ENCODE measurements around the gene KCTD14.
"Not testable (repeated sequence)": the region's sequence is repeated elsewhere in the genome, so short reads cannot be mapped to it uniquely, and the experiment has no call there.

Gene KCTD14

GRCh38 chr11:78060533-78060932, 37.5 kb upstream of the KCTD14 start:
- Histone ChIP-seq H2BK15ac (ENCODE audit: low read length) (no peak overlapping the region), H3K27me3 (ENCODE audit: control insufficient read depth in 3 of 3, insufficient read depth in 3 of 3, low read depth in 1 of 3, low read length in 3 of 3) (no peaks in the 10 kb centered on the region), H3K4me3 (ENCODE audit: low read length in 2 of 2) (no peak overlapping the region), H4K8ac (ENCODE audit: low read depth, low read length) (no peak overlapping the region), H3K36me3 (replicated peaks in 1 of 2; ENCODE audit: control insufficient read depth in 2 of 2, insufficient read depth in 2 of 2, low read length in 2 of 2) (no peaks in the 10 kb centered on the region), H2AFZ (ENCODE audit: low read length) (no peak overlapping the region), H3K23ac (ENCODE audit: low read depth, low read length, poor library complexity) (no peak overlapping the region), H3K9me3 (replicated peaks in 1 of 2; ENCODE audit: control insufficient read depth in 2 of 2, insufficient read depth in 1 of 2, low read depth in 1 of 2, low read length in 2 of 2) (no peaks in the 10 kb centered on the region), H4K91ac (ENCODE audit: low read depth, low read length, poor library complexity) (no peak overlapping the region), H3K18ac (ENCODE audit: low read length) (no peak overlapping the region), H3K9ac (ENCODE audit: low read depth, low read length, poor library complexity) (no peak overlapping the region), H3K14ac (ENCODE audit: low read length) (no peak overlapping the region), H2BK120ac (ENCODE audit: low read depth, low read length) (no peak overlapping the region), H2BK5ac (ENCODE audit: low read length) (no peak overlapping the region), H3K4ac (ENCODE audit: low read length) (no peak overlapping the region), H2BK12ac (ENCODE audit: low read length) (no peak overlapping the region), H3K4me1 (ENCODE audit: control insufficient read depth in 2 of 2, insufficient read depth in 1 of 2, low read depth in 1 of 2, low read length in 2 of 2) (no peaks in the 10 kb centered on the region), H3K27ac (replicated peaks; ENCODE audit: low read length) (no peak overlapping the region), H2AK5ac (ENCODE audit: low read depth, low read length) (no peak overlapping the region), H3K79me1 (ENCODE audit: low read depth, low read length) (no peaks in the 10 kb centered on the region), H3K4me2 (ENCODE audit: insufficient read depth, low read length, poor library complexity, severe bottlenecking) (no peak overlapping the region)
- no peak for DNase-seq (ENCODE audit: low spot score)
- no CpG with 5 or more reads among the region's 8 CpGs for WGBS, 2 donors (ENCODE audit: extremely low coverage in 2 of 2, insufficient read length in 2 of 2, insufficient replicate concordance in 1 of 2)

- H3K14ac ChIP-seq (ENCODE audit: low read length); DNase-seq (ENCODE audit: low spot score); H2BK12ac ChIP-seq (ENCODE audit: low read length); H3K9me3 ChIP-seq (replicated peaks in 1 of 2; ENCODE audit: control insufficient read depth in 2 of 2, insufficient read depth in 1 of 2, low read depth in 1 of 2, low read length in 2 of 2); H3K18ac ChIP-seq (ENCODE audit: low read length); H3K4me3 ChIP-seq (ENCODE audit: low read length in 2 of 2); H3K27ac ChIP-seq (replicated peaks; ENCODE audit: low read length); H2BK120ac ChIP-seq (ENCODE audit: low read depth, low read length); H3K27me3 ChIP-seq (ENCODE audit: control insufficient read depth in 3 of 3, insufficient read depth in 3 of 3, low read depth in 1 of 3, low read length in 3 of 3); H2BK15ac ChIP-seq (ENCODE audit: low read length); H3K23ac ChIP-seq (ENCODE audit: low read depth, low read length, poor library complexity); H3K79me1 ChIP-seq (ENCODE audit: low read depth, low read length); H3K36me3 ChIP-seq (replicated peaks in 1 of 2; ENCODE audit: control insufficient read depth in 2 of 2, insufficient read depth in 2 of 2, low read length in 2 of 2); H2AFZ ChIP-seq (ENCODE audit: low read length); H2BK5ac ChIP-seq (ENCODE audit: low read length); H4K8ac ChIP-seq (ENCODE audit: low read depth, low read length); H3K4me1 ChIP-seq (ENCODE audit: control insufficient read depth in 2 of 2, insufficient read depth in 1 of 2, low read depth in 1 of 2, low read length in 2 of 2); H3K4me2 ChIP-seq (ENCODE audit: insufficient read depth, low read length, poor library complexity, severe bottlenecking); H4K91ac ChIP-seq (ENCODE audit: low read depth, low read length, poor library complexity); H3K4ac ChIP-seq (ENCODE audit: low read length); H2AK5ac ChIP-seq (ENCODE audit: low read depth, low read length); H3K9ac ChIP-seq (ENCODE audit: low read depth, low read length, poor library complexity): not testable (repeated sequence)
- no CpG with 5 or more reads among the region's 9 CpGs for WGBS, 2 donors (ENCODE audit: extremely low coverage in 2 of 2, insufficient read length in 2 of 2, insufficient replicate concordance in 1 of 2)
Observed at GRCh38 chr11:78059749-78060328, 36.8 kb upstream of the KCTD14 start.

DNA sequence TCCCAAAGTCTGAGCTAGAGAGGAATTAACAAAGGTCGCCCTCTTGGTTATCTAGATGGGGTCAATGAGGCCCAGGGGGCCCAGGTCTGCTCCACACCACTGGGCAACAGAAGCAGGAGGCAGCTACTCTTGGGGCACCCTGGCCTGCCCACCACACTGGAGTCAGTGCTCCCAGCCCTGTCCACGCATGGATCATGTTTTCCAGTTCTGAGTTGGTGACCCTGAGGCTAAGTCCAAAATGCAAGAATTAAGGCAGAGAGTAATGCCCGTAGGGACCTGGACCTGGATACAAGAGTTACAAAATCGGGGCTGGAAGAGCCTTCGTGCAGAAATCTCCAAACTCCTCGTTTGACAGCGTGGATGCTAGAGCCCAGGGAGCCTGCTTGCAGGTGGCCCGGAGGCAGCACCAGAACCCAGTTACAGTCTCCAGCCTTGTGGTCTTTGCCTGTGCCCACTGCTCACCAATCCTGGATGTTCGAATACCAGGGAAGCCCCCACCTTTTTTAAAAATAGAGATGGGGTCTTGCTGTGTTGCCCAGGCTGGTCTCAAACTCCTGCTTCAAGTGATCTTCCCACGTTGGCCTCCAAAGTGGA, 34.5 kb upstream of the KCTD14 start:
- H3K4ac ChIP-seq (ENCODE audit: low read length), result no peak overlapping the region
- H3K23ac ChIP-seq (ENCODE audit: low read depth, low read length, poor library complexity), result no peak overlapping the region
- H2BK120ac ChIP-seq (ENCODE audit: low read depth, low read length), result no peak overlapping the region
- peak overlapping the region in 1 of 2 donors; percentile 60 for H3K4me3 ChIP-seq (ENCODE audit: low read length in 2 of 2)
- H3K4me1 ChIP-seq (ENCODE audit: control insufficient read depth in 2 of 2, insufficient read depth in 1 of 2, low read depth in 1 of 2, low read length in 2 of 2), result no peaks in the 10 kb centered on the region
- no peak overlapping the region for H2BK5ac ChIP-seq (ENCODE audit: low read length)
- no CpG with 5 or more reads among the region's 10 CpGs for WGBS, 2 donors (ENCODE audit: extremely low coverage in 2 of 2, insufficient read length in 2 of 2, insufficient replicate concordance in 1 of 2)
- no peak overlapping the region for H3K4me2 ChIP-seq (ENCODE audit: insufficient read depth, low read length, poor library complexity, severe bottlenecking)
- H3K18ac ChIP-seq (ENCODE audit: low read length), result no peak overlapping the region
- DNase-seq (ENCODE audit: low spot score), result no peak
- H3K9ac ChIP-seq (ENCODE audit: low read depth, low read length, poor library complexity), result peak overlapping the region; percentile 50
- no peak overlapping the region for H2BK12ac ChIP-seq (ENCODE audit: low read length)
- no peaks in the 10 kb centered on the region for H3K27me3 ChIP-seq (ENCODE audit: control insufficient read depth in 3 of 3, insufficient read depth in 3 of 3, low read depth in 1 of 3, low read length in 3 of 3)
- H2BK15ac ChIP-seq (ENCODE audit: low read length), result no peak overlapping the region
- no peak overlapping the region for H2AFZ ChIP-seq (ENCODE audit: low read length)
- no peak overlapping the region for H3K14ac ChIP-seq (ENCODE audit: low read length)
- H2AK5ac ChIP-seq (ENCODE audit: low read depth, low read length), result no peak overlapping the region
- H4K8ac ChIP-seq (ENCODE audit: low read depth, low read length), result no peak overlapping the region
- no peak overlapping the region for H3K27ac ChIP-seq (replicated peaks; ENCODE audit: low read length)
- no peak overlapping the region for H4K91ac ChIP-seq (ENCODE audit: low read depth, low read length, poor library complexity)
- H3K9me3 ChIP-seq (replicated peaks in 1 of 2; ENCODE audit: control insufficient read depth in 2 of 2, insufficient read depth in 1 of 2, low read depth in 1 of 2, low read length in 2 of 2), result no peaks in the 10 kb centered on the region
- H3K36me3 ChIP-seq (replicated peaks in 1 of 2; ENCODE audit: control insufficient read depth in 2 of 2, insufficient read depth in 2 of 2, low read length in 2 of 2), result no peaks in the 10 kb centered on the region
- H3K79me1 ChIP-seq (ENCODE audit: low read depth, low read length), result no peaks in the 10 kb centered on the region

GRCh38 chr11:78056093-78056492, 33.0 kb upstream of the KCTD14 start:
- Histone ChIP-seq H3K36me3 (replicated peaks in 1 of 2; ENCODE audit: control insufficient read depth in 2 of 2, insufficient read depth in 2 of 2, low read length in 2 of 2) (no peaks in the 10 kb centered on the region), H3K9me3 (replicated peaks in 1 of 2; ENCODE audit: control insufficient read depth in 2 of 2, insufficient read depth in 1 of 2, low read depth in 1 of 2, low read length in 2 of 2) (no peaks in the 10 kb centered on the region), H3K79me1 (ENCODE audit: low read depth, low read length) (no peaks in the 10 kb centered on the region), H3K4me2 (ENCODE audit: insufficient read depth, low read length, poor library complexity, severe bottlenecking) (no peak overlapping the region), H2BK15ac (ENCODE audit: low read length) (no peak overlapping the region), H3K18ac (ENCODE audit: low read length) (no peak overlapping the region), H3K27me3 (ENCODE audit: control insufficient read depth in 3 of 3, insufficient read depth in 3 of 3, low read depth in 1 of 3, low read length in 3 of 3) (no peaks in the 10 kb centered on the region), H2BK120ac (ENCODE audit: low read depth, low read length) (no peak overlapping the region), H4K8ac (ENCODE audit: low read depth, low read length) (no peak overlapping the region), H2BK5ac (ENCODE audit: low read length) (no peak overlapping the region), H3K14ac (ENCODE audit: low read length) (no peak overlapping the region), H2BK12ac (ENCODE audit: low read length) (no peak overlapping the region), H4K91ac (ENCODE audit: low read depth, low read length, poor library complexity) (no peak overlapping the region), H2AFZ (ENCODE audit: low read length) (no peak overlapping the region), H3K4me3 (ENCODE audit: low read length in 2 of 2) (no peak overlapping the region), H3K23ac (ENCODE audit: low read depth, low read length, poor library complexity) (no peak overlapping the region), H2AK5ac (ENCODE audit: low read depth, low read length) (no peak overlapping the region), H3K4me1 (ENCODE audit: control insufficient read depth in 2 of 2, insufficient read depth in 1 of 2, low read depth in 1 of 2, low read length in 2 of 2) (peaks cover 3 to 5% of the 10 kb centered on the region in 2 donors), H3K9ac (ENCODE audit: low read depth, low read length, poor library complexity) (no peak overlapping the region), H3K27ac (replicated peaks; ENCODE audit: low read length) (no peak overlapping the region), H3K4ac (ENCODE audit: low read length) (no peak overlapping the region)
- DNase-seq (ENCODE audit: low spot score), result no peak
- no CpG with 5 or more reads among the region's 3 CpGs for WGBS, 2 donors (ENCODE audit: extremely low coverage in 2 of 2, insufficient read length in 2 of 2, insufficient replicate concordance in 1 of 2)
